Measurements from ENCODE around the gene IGFBP5. TPM values are rescaled to one million over a fixed set of nuclear protein-coding genes. Genes with fewer than 3 reads are reported as not detected.

Gene IGFBP5
- total and polyA plus RNA-seq, 2 of the 8 experiments (the other 6 are each of a cell fraction or from before 2014, with no cell fraction given), result 2.2 to 2.5 TPM

GRCh38 chr2:216673609-216674008 is 21.7 kb downstream of the IGFBP5 start:
- no peaks in the 10 kb centered on the region; a peak in 1 of 8 replicates for H3K36me3 ChIP-seq (ENCODE audit: control insufficient read depth in 2 of 4, insufficient read depth in 4 of 4, low read length in 3 of 4)
- no peak overlapping the region for H2BK12ac ChIP-seq (ENCODE audit: low read depth, low read length)
- H3K4ac ChIP-seq (replicated peaks; ENCODE audit: insufficient read length, low read depth, low read length), result no peak overlapping the region
- no peak overlapping the region for H3K4me3 ChIP-seq (ENCODE audit: extremely low read depth in 1 of 4, insufficient read depth in 2 of 4, low read depth in 3 of 4, low read length in 4 of 4)
- H3K14ac ChIP-seq (ENCODE audit: insufficient read length), result no peak overlapping the region
- H2AFZ ChIP-seq (ENCODE audit: low read length), result no peak overlapping the region
- CTCF ChIA-PET (ENCODE audit: partially characterized antibody), result interaction anchor here (1.8 to 6.9 kb wide), 4 partner anchors 8 to 156 kb away, joined by 5 to 54 read pairs (median 12); no protein-coding TSS in a partner anchor
- WGBS, 2 experiments (ENCODE audit: extremely low coverage in 1 of 2, insufficient coverage in 1 of 2, insufficient read length in 1 of 2, insufficient replicate concordance in 2 of 2, low coverage in 1 of 2, low lambda C conversion rate in 2 of 2, missing lambda C conversion rate in 1 of 2), result 88% methylated on average over 8 of the region's 9 CpGs; no CpG with 5 or more reads in 1 of the 2 experiments
- H2BK15ac ChIP-seq (ENCODE audit: low read length), result no peak overlapping the region
- no peak overlapping the region for H3K4me2 ChIP-seq (ENCODE audit: insufficient read depth in 1 of 2, low read depth in 2 of 2, low read length in 2 of 2)
- DNase-seq (ENCODE audit: low read depth in 1 of 2, low spot score in 2 of 2) (no peak), FAIRE-seq (no peak)
- no peak overlapping the region for H3K27ac ChIP-seq (ENCODE audit: low read depth, low read length)
- H3K23me2 ChIP-seq (ENCODE audit: low read depth, low read length), result no peaks in the 10 kb centered on the region
- H4K20me1 ChIP-seq (replicated peaks in 1 of 2; ENCODE audit: control insufficient read depth in 1 of 2, insufficient read depth in 2 of 2, low read length in 2 of 2), result no peaks in the 10 kb centered on the region
- no peak overlapping the region; the same call in 1 of the 2 replicates for H3K18ac ChIP-seq (ENCODE audit: extremely low read depth, low read length)
- no peak overlapping the region for H2BK5ac ChIP-seq (ENCODE audit: low read depth, low read length)
- TF ChIP-seq SP2 (IDR thresholded peaks at IDR 0.05; ENCODE audit: low read length) (no peak), ZNF274 (IDR thresholded peaks at IDR 0.05; ENCODE audit: borderline replicate concordance, extremely low read depth, low read length) (no peak), SIX5 (IDR thresholded peaks at IDR 0.05; ENCODE audit: low read depth, low read length) (no peak), JUND (IDR thresholded peaks at IDR 0.05; ENCODE audit: low read length) (no peak), CHD2 (IDR thresholded peaks at IDR 0.05; ENCODE audit: low read length) (no peak), SUZ12 (IDR thresholded peaks at IDR 0.05; ENCODE audit: low read length) (no peak), RFX5 (IDR thresholded peaks at IDR 0.05; ENCODE audit: borderline replicate concordance, low read depth, low read length) (no peak), CHD1 (IDR thresholded peaks at IDR 0.05; ENCODE audit: low read depth, low read length) (no peak)
- no peak overlapping the region for H3K56ac ChIP-seq (replicated peaks; ENCODE audit: insufficient read length, low read depth, low read length)
- no peak overlapping the region for H3K9ac ChIP-seq (replicated peaks in 1 of 4; ENCODE audit: extremely low read depth in 1 of 4, low read depth in 3 of 4, low read length in 3 of 4)
- H3K79me2 ChIP-seq (ENCODE audit: control insufficient read depth in 1 of 2, insufficient read depth in 2 of 2, low read length in 2 of 2), result no peaks in the 10 kb centered on the region
- H3K4me1 ChIP-seq (replicated peaks in 1 of 4; ENCODE audit: control insufficient read depth in 3 of 4, insufficient read depth in 4 of 4, low read length in 3 of 4), result no peaks in the 10 kb centered on the region
- H4K91ac ChIP-seq (replicated peaks; ENCODE audit: insufficient read length, low read length), result no peak overlapping the region
- H3K79me1 ChIP-seq (ENCODE audit: low read depth, low read length), result no peaks in the 10 kb centered on the region
- no peak overlapping the region for H4K8ac ChIP-seq (ENCODE audit: extremely low read depth, insufficient read depth, low read length)
- POLR2A ChIA-PET (ENCODE audit: partially characterized antibody), result no interaction called here
- H4K5ac ChIP-seq (ENCODE audit: insufficient read length, low read depth, low read length), result no peak overlapping the region
- no peak overlapping the region for H2AK5ac ChIP-seq (ENCODE audit: low read depth, low read length)
- no peaks in the 10 kb centered on the region for H3K9me3 ChIP-seq (ENCODE audit: insufficient read depth in 2 of 2, low read depth in 1 of 2, low read length in 1 of 2)
- H3K23ac ChIP-seq (ENCODE audit: insufficient read length), result no peak overlapping the region
- H2BK20ac ChIP-seq (ENCODE audit: low read length), result no peak overlapping the region
- no peaks in the 10 kb centered on the region for H3K27me3 ChIP-seq (replicated peaks in 1 of 4; ENCODE audit: control insufficient read depth in 3 of 4, extremely low read depth in 1 of 4, insufficient read depth in 3 of 4, low read length in 3 of 4)
- no peak overlapping the region for H2BK120ac ChIP-seq (replicated peaks; ENCODE audit: low read depth, low read length)

All from H1 (cell line).